ENCODE measurements around the gene CACNB4.
"Not testable (repeated sequence)": the region's sequence is repeated elsewhere in the genome, so short reads cannot be mapped to it uniquely, and the experiment has no call there.

Gene CACNB4

GRCh38 chr2:151994178-151994577 lies 104.7 kb downstream of the CACNB4 start:
- not testable (repeated sequence) for H3K9ac ChIP-seq (ENCODE audit: low read length in 2 of 2); H3K27me3 ChIP-seq (ENCODE audit: control insufficient read depth in 1 of 2, insufficient read depth in 2 of 2, low read length in 2 of 2); H3K4me3 ChIP-seq (ENCODE audit: low read length in 2 of 2); H3K36me3 ChIP-seq (ENCODE audit: control insufficient read depth in 2 of 2, insufficient read depth in 2 of 2, low read length in 2 of 2); H3K9me3 ChIP-seq (ENCODE audit: control insufficient read depth in 2 of 2, low read length in 2 of 2); H3K4me1 ChIP-seq (ENCODE audit: control insufficient read depth, insufficient read depth, low read length); H3K27ac ChIP-seq (ENCODE audit: low read length)

GRCh38 chr2:151991010-151991409 lies 107.8 kb downstream of the CACNB4 start:
- H3K9me3 ChIP-seq (ENCODE audit: control insufficient read depth in 2 of 2, low read length in 2 of 2), result no peaks in the 10 kb centered on the region

GRCh38 chr2:151989378-151989777 lies 109.5 kb downstream of the CACNB4 start:
- H3K27ac ChIP-seq (ENCODE audit: low read length), result no peak overlapping the region
- no peaks in the 10 kb centered on the region for H3K27me3 ChIP-seq (ENCODE audit: control insufficient read depth in 1 of 2, insufficient read depth in 2 of 2, low read length in 2 of 2)
- H3K4me1 ChIP-seq (ENCODE audit: control insufficient read depth, insufficient read depth, low read length), result no peaks in the 10 kb centered on the region
- H3K4me3 ChIP-seq (ENCODE audit: low read length in 2 of 2), result no peak overlapping the region
- H3K36me3 ChIP-seq (ENCODE audit: control insufficient read depth in 2 of 2, insufficient read depth in 2 of 2, low read length in 2 of 2), result no peaks in the 10 kb centered on the region
- no peaks in the 10 kb centered on the region for H3K9me3 ChIP-seq (ENCODE audit: control insufficient read depth in 2 of 2, low read length in 2 of 2)
- H3K9ac ChIP-seq (ENCODE audit: low read length in 2 of 2), result no peak overlapping the region

More at GRCh38 chr2:151991010-151991409, 107.8 kb downstream of the CACNB4 start:
- Histone ChIP-seq H3K27me3 (ENCODE audit: control insufficient read depth in 1 of 2, insufficient read depth in 2 of 2, low read length in 2 of 2) (no peaks in the 10 kb centered on the region), H3K4me3 (ENCODE audit: low read length in 2 of 2) (no peak overlapping the region), H3K36me3 (ENCODE audit: control insufficient read depth in 2 of 2, insufficient read depth in 2 of 2, low read length in 2 of 2) (no peaks in the 10 kb centered on the region), H3K27ac (ENCODE audit: low read length) (no peak overlapping the region), H3K4me1 (ENCODE audit: control insufficient read depth, insufficient read depth, low read length) (no peaks in the 10 kb centered on the region), H3K9ac (ENCODE audit: low read length in 2 of 2) (no peak overlapping the region)

GRCh38 chr2:151987484-151987883 lies 111.4 kb downstream of the CACNB4 start:
- no peaks in the 10 kb centered on the region for H3K9me3 ChIP-seq (ENCODE audit: control insufficient read depth in 2 of 2, low read length in 2 of 2)
- no peaks in the 10 kb centered on the region for H3K4me1 ChIP-seq (ENCODE audit: control insufficient read depth, insufficient read depth, low read length)
- H3K4me3 ChIP-seq (ENCODE audit: low read length in 2 of 2), result no peak overlapping the region
- no peak overlapping the region for H3K27ac ChIP-seq (ENCODE audit: low read length)
- H3K27me3 ChIP-seq (ENCODE audit: control insufficient read depth in 1 of 2, insufficient read depth in 2 of 2, low read length in 2 of 2), result no peaks in the 10 kb centered on the region
- H3K9ac ChIP-seq (ENCODE audit: low read length in 2 of 2), result no peak overlapping the region
- H3K36me3 ChIP-seq (ENCODE audit: control insufficient read depth in 2 of 2, insufficient read depth in 2 of 2, low read length in 2 of 2), result no peaks in the 10 kb centered on the region

GRCh38 chr2:151984424-151985083 lies 114.3 kb downstream of the CACNB4 start:
- Histone ChIP-seq H3K27ac (ENCODE audit: low read length) (no peak overlapping the region), H3K9me3 (ENCODE audit: control insufficient read depth in 2 of 2, low read length in 2 of 2) (no peaks in the 10 kb centered on the region), H3K4me1 (ENCODE audit: control insufficient read depth, insufficient read depth, low read length) (no peaks in the 10 kb centered on the region), H3K36me3 (ENCODE audit: control insufficient read depth in 2 of 2, insufficient read depth in 2 of 2, low read length in 2 of 2) (no peaks in the 10 kb centered on the region), H3K27me3 (ENCODE audit: control insufficient read depth in 1 of 2, insufficient read depth in 2 of 2, low read length in 2 of 2) (no peaks in the 10 kb centered on the region), H3K9ac (ENCODE audit: low read length in 2 of 2) (no peak overlapping the region), H3K4me3 (ENCODE audit: low read length in 2 of 2) (no peak overlapping the region)

- Histone ChIP-seq H3K9me3 (ENCODE audit: control insufficient read depth in 2 of 2, low read length in 2 of 2) (no peaks in the 10 kb centered on the region), H3K27ac (ENCODE audit: low read length) (no peak overlapping the region), H3K4me3 (ENCODE audit: low read length in 2 of 2) (no peak overlapping the region), H3K9ac (ENCODE audit: low read length in 2 of 2) (no peak overlapping the region), H3K36me3 (ENCODE audit: control insufficient read depth in 2 of 2, insufficient read depth in 2 of 2, low read length in 2 of 2) (no peaks in the 10 kb centered on the region), H3K27me3 (ENCODE audit: control insufficient read depth in 1 of 2, insufficient read depth in 2 of 2, low read length in 2 of 2) (no peaks in the 10 kb centered on the region), H3K4me1 (ENCODE audit: control insufficient read depth, insufficient read depth, low read length) (no peaks in the 10 kb centered on the region)
Observed at GRCh38 chr2:151983221-151983620, 115.6 kb downstream of the CACNB4 start.

GRCh38 chr2:151981886-151982285 lies 117.0 kb downstream of the CACNB4 start:
- H3K4me1 ChIP-seq (ENCODE audit: control insufficient read depth, insufficient read depth, low read length), result no peaks in the 10 kb centered on the region

GRCh38 chr2:151979694-151980093 lies 119.2 kb downstream of the CACNB4 start:
- Histone ChIP-seq H3K27me3 (ENCODE audit: control insufficient read depth in 1 of 2, insufficient read depth in 2 of 2, low read length in 2 of 2) (no peaks in the 10 kb centered on the region), H3K9me3 (ENCODE audit: control insufficient read depth in 2 of 2, low read length in 2 of 2) (no peaks in the 10 kb centered on the region), H3K36me3 (ENCODE audit: control insufficient read depth in 2 of 2, insufficient read depth in 2 of 2, low read length in 2 of 2) (no peaks in the 10 kb centered on the region), H3K9ac (ENCODE audit: low read length in 2 of 2) (no peak overlapping the region), H3K4me1 (ENCODE audit: control insufficient read depth, insufficient read depth, low read length) (no peaks in the 10 kb centered on the region), H3K4me3 (ENCODE audit: low read length in 2 of 2) (no peak overlapping the region), H3K27ac (ENCODE audit: low read length) (no peak overlapping the region)

More at GRCh38 chr2:151981886-151982285, 117.0 kb downstream of the CACNB4 start:
- Histone ChIP-seq H3K9me3 (ENCODE audit: control insufficient read depth in 2 of 2, low read length in 2 of 2) (no peaks in the 10 kb centered on the region), H3K27ac (ENCODE audit: low read length) (no peak overlapping the region), H3K9ac (ENCODE audit: low read length in 2 of 2) (no peak overlapping the region), H3K36me3 (ENCODE audit: control insufficient read depth in 2 of 2, insufficient read depth in 2 of 2, low read length in 2 of 2) (no peaks in the 10 kb centered on the region), H3K4me3 (ENCODE audit: low read length in 2 of 2) (no peak overlapping the region), H3K27me3 (ENCODE audit: control insufficient read depth in 1 of 2, insufficient read depth in 2 of 2, low read length in 2 of 2) (no peaks in the 10 kb centered on the region)

GRCh38 chr2:151978709-151979108 lies 120.1 kb downstream of the CACNB4 start:
- no peaks in the 10 kb centered on the region for H3K27me3 ChIP-seq (ENCODE audit: control insufficient read depth in 1 of 2, insufficient read depth in 2 of 2, low read length in 2 of 2)
- no peak overlapping the region for H3K4me3 ChIP-seq (ENCODE audit: low read length in 2 of 2)
- no peaks in the 10 kb centered on the region for H3K9me3 ChIP-seq (ENCODE audit: control insufficient read depth in 2 of 2, low read length in 2 of 2)
- H3K9ac ChIP-seq (ENCODE audit: low read length in 2 of 2), result no peak overlapping the region
- H3K27ac ChIP-seq (ENCODE audit: low read length), result no peak overlapping the region
- peaks cover 2% of the 10 kb centered on the region for H3K4me1 ChIP-seq (ENCODE audit: control insufficient read depth, insufficient read depth, low read length)
- no peaks in the 10 kb centered on the region for H3K36me3 ChIP-seq (ENCODE audit: control insufficient read depth in 2 of 2, insufficient read depth in 2 of 2, low read length in 2 of 2)

- Histone ChIP-seq H3K9me3 (ENCODE audit: control insufficient read depth in 2 of 2, low read length in 2 of 2) (no peaks in the 10 kb centered on the region), H3K4me3 (ENCODE audit: low read length in 2 of 2) (no peak overlapping the region), H3K27ac (ENCODE audit: low read length) (no peak overlapping the region), H3K4me1 (ENCODE audit: control insufficient read depth, insufficient read depth, low read length) (peaks cover 3% of the 10 kb centered on the region), H3K9ac (ENCODE audit: low read length in 2 of 2) (no peak overlapping the region), H3K27me3 (ENCODE audit: control insufficient read depth in 1 of 2, insufficient read depth in 2 of 2, low read length in 2 of 2) (no peaks in the 10 kb centered on the region), H3K36me3 (ENCODE audit: control insufficient read depth in 2 of 2, insufficient read depth in 2 of 2, low read length in 2 of 2) (no peaks in the 10 kb centered on the region)
Observed at GRCh38 chr2:151977631-151978030, 121.2 kb downstream of the CACNB4 start.

- Histone ChIP-seq H3K36me3 (ENCODE audit: control insufficient read depth in 2 of 2, insufficient read depth in 2 of 2, low read length in 2 of 2) (no peaks in the 10 kb centered on the region), H3K27ac (ENCODE audit: low read length) (no peak overlapping the region), H3K4me1 (ENCODE audit: control insufficient read depth, insufficient read depth, low read length) (peaks cover 3% of the 10 kb centered on the region)
Observed at GRCh38 chr2:151976945-151977353, 121.9 kb downstream of the CACNB4 start.

More at GRCh38 chr2:151976945-151977353, 121.9 kb downstream of the CACNB4 start:
- H3K27me3 ChIP-seq (ENCODE audit: control insufficient read depth in 1 of 2, insufficient read depth in 2 of 2, low read length in 2 of 2), result no peaks in the 10 kb centered on the region
- no peak overlapping the region for H3K9ac ChIP-seq (ENCODE audit: low read length in 2 of 2)
- H3K4me3 ChIP-seq (ENCODE audit: low read length in 2 of 2), result no peak overlapping the region
- no peaks in the 10 kb centered on the region for H3K9me3 ChIP-seq (ENCODE audit: control insufficient read depth in 2 of 2, low read length in 2 of 2)
